HFF-Myc (cell line): Measurements from ENCODE around the gene XRCC5.

Experiments
- DNase-seq: peaks from one replicate; pipeline ENCODE4 v3.0.0-alpha.2; 2011; ENCODE audit warnings: low read depth; ENCODE audit errors: extremely low read depth
- H3K4me3 ChIP-seq: replicated peaks from 2 replicates; pipeline ENCODE4 v1.5.1; 2011; ENCODE audit warnings: low read depth, mild to moderate bottlenecking, control low read depth, low read length
- TF ChIP-seq, protein P1 (sequence below): IDR thresholded peaks from 2 replicates; pipeline ENCODE4 v1.5.1; 2012; ENCODE audit warnings: mild to moderate bottlenecking, low read depth, low read length, control low read depth; ENCODE audit errors: missing control alignments

XRCC5 gene

GRCh38 chr2:216215658-216216390 is 106.7 kb downstream of the XRCC5 start:
- TF ChIP-seq, protein P1, sequence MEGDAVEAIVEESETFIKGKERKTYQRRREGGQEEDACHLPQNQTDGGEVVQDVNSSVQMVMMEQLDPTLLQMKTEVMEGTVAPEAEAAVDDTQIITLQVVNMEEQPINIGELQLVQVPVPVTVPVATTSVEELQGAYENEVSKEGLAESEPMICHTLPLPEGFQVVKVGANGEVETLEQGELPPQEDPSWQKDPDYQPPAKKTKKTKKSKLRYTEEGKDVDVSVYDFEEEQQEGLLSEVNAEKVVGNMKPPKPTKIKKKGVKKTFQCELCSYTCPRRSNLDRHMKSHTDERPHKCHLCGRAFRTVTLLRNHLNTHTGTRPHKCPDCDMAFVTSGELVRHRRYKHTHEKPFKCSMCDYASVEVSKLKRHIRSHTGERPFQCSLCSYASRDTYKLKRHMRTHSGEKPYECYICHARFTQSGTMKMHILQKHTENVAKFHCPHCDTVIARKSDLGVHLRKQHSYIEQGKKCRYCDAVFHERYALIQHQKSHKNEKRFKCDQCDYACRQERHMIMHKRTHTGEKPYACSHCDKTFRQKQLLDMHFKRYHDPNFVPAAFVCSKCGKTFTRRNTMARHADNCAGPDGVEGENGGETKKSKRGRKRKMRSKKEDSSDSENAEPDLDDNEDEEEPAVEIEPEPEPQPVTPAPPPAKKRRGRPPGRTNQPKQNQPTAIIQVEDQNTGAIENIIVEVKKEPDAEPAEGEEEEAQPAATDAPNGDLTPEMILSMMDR: peak; percentile 49
- peak; percentile 11 for DNase-seq
- H3K4me3 ChIP-seq: no peak overlapping the region

GRCh38 chr2:216216951-216217903 is 108.1 kb downstream of the XRCC5 start:
- peak; percentile 53 for DNase-seq
- no peak overlapping the region for H3K4me3 ChIP-seq
- TF ChIP-seq, protein P1: no peak

- H3K4me3 ChIP-seq: no peak overlapping the region
- no peak for DNase-seq
- TF ChIP-seq, protein P1: no peak
Measured at GRCh38 chr2:216217904-216218260, 108.7 kb downstream of the XRCC5 start.

GRCh38 chr2:216219861-216220260 is 110.7 kb downstream of the XRCC5 start:
- TF ChIP-seq, protein P1: no peak
- no peak for DNase-seq
- H3K4me3 ChIP-seq: no peak overlapping the region

- no peak overlapping the region for H3K4me3 ChIP-seq
- no peak for DNase-seq
- TF ChIP-seq, protein P1: no peak
Measured at GRCh38 chr2:216220976-216221375, 111.8 kb downstream of the XRCC5 start.

DNA sequence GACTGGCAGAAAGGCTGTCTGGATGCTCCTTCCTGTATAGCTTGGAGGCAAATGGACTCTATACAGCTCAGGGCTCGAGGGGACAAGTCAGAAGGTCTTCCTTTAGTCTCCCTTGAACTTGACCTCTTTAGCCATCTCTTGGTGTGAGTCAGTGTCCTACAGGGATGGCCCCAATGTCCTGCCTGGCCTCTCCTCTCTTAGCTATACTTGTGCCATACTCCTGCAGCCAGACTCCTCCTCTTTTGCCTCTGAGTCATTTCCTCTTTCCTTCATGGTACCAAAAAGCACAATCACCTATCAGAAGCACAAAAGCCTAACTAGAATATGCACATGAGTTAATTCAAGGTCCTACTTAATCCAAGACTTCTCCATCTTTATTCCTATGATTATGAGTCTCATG is 112.7 kb downstream of the XRCC5 start:
- TF ChIP-seq, protein P1: no peak
- peak; percentile 15 for DNase-seq
- H3K4me3 ChIP-seq: no peak overlapping the region
